ENCODE results near the gene RABGAP1L. TPM values are rescaled to one million over a fixed set of nuclear protein-coding genes. Genes with fewer than 3 reads are reported as not detected.

Gene RABGAP1L
- total RNA-seq, 4 donors from 2014 or later, result 39.9 to 77.4 (median 48.7) TPM

DNA sequence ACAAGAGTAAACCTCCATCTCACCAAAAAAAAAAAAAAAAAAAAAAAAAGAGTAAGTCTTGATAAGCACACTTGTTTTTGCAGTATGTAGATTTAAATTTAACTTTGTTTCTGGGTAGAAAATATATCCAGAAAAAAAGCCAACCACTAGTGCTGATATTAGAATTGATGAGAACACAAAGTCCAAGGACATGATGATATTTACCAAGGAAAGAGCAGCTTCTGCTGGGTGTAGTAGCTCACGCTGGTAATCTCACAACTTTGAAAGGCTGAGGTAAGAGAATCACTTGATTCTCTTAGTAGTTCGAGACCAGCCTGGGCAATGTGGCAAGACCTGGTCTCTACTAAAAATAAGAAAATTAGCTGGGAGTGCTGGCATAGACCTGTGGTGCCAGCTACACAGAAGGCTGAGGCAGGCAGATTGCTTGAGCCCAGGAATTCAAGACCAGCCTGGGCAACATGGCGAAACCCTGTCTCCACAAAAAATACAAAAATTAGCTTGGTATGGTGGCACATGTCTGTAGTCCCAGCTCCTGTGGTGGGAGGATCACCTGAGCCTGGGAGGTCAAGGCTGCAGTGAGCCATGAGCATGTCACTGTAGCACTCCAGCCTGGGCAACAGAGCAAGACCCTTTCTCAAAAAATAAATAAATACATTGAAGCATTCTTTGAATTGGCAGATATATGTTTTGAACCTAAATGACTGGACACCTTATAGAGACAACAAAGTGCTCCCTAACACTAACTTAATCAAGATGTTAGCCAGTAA is 776.8 kb downstream of the RABGAP1L start:
- TF ChIP-seq, protein P1, sequence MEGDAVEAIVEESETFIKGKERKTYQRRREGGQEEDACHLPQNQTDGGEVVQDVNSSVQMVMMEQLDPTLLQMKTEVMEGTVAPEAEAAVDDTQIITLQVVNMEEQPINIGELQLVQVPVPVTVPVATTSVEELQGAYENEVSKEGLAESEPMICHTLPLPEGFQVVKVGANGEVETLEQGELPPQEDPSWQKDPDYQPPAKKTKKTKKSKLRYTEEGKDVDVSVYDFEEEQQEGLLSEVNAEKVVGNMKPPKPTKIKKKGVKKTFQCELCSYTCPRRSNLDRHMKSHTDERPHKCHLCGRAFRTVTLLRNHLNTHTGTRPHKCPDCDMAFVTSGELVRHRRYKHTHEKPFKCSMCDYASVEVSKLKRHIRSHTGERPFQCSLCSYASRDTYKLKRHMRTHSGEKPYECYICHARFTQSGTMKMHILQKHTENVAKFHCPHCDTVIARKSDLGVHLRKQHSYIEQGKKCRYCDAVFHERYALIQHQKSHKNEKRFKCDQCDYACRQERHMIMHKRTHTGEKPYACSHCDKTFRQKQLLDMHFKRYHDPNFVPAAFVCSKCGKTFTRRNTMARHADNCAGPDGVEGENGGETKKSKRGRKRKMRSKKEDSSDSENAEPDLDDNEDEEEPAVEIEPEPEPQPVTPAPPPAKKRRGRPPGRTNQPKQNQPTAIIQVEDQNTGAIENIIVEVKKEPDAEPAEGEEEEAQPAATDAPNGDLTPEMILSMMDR (IDR thresholded peaks at IDR 0.05; ENCODE audit: low read depth), result no peak

DNA sequence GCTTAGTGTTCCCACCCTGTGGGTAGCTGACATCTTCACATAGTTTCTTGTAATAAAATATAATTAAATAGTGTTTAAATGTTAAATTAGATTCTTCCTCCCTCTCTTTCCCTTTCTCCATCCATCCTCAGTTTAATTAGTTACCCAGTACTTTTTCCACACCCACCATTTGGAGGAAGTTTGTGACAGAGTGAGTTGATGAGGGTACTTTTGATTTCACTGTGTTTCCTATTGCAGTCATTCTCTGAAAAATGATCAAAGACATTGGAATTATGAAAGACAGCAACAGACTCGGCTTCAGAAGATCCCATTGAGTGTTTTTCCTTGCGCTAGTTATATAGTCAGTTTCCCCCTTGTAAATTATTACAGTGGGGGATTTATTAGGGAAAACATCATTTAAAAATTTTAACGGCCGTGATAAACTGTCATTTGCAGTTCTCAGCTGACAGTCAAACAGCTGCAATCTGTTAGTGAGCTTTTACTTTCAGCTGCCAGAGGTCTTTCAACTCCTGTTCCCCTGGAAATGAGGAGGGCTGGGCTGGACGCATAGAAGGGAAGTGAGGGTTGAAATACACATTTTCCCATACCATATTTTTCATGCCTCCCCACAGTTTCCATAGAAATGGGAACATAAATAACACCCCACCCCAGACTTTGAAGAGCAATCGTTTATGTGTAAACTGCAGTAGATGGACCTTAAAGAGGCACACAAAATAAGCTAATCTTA is 779.1 kb downstream of the RABGAP1L start:
- TF ChIP-seq, protein P1 (IDR thresholded peaks at IDR 0.05; ENCODE audit: low read depth), result no peak

DNA sequence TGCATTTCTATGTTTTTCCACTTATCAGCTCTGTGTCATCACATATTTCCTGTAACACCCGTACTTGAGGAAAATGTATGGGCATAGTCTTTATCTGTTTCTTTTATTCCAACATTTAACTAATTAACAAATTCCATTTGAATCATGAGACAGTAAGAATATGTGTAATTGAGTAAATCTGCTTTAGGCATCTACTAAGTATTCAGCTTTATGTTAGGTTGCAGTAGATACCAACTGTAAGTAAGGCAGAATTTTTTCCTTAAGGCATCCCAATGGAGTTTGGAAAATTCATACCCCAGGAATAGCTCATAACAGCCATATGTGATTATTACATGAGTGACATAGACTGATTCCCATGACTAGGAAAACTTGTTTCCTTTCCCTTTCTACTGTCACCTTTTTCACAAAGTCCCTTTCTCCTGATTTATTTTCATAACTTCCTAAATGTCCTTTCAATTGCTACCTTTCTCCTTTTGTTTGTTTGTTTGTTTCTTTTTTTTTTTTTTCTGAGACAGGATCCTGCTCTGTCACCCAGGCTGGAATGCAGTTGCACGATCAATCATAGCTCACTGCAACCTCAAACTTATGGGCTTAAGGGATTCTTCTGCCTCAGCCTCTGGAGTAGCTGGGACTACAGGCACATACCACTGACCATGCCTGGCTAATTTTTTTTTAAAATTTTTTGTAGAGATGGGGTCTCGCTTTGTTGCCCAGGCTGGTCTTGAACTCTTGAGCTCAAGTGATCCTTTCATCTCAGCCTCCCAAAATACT is 780.6 kb downstream of the RABGAP1L start:
- TF ChIP-seq, protein P1 (IDR thresholded peaks at IDR 0.05; ENCODE audit: low read depth), result no peak

DNA sequence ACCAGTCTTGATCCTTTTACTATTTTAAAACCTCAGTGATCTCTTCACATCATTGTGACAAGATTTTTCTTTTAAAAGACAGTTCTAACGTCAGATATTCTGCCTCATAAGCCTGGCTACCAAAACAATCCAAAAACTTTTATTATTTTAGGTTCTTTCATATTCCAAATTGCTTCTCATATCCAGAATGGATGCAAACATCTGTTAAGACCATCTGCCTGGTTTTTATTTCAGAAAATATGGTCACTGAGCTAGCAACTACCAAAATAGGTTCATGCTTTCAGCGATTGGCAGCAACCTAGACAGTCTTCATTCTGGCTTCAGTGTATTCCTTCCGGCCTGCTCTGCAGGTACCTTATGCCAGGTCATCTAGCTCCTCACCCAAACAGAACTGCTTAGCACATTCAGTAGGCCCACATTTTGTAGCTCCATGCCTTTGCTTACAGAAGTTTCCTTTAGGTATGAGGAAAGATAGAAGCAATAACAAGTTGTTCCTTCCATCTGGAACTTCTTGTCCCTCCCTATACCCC is 781.4 kb downstream of the RABGAP1L start:
- TF ChIP-seq, protein P1 (IDR thresholded peaks at IDR 0.05; ENCODE audit: low read depth), result no peak

DNA sequence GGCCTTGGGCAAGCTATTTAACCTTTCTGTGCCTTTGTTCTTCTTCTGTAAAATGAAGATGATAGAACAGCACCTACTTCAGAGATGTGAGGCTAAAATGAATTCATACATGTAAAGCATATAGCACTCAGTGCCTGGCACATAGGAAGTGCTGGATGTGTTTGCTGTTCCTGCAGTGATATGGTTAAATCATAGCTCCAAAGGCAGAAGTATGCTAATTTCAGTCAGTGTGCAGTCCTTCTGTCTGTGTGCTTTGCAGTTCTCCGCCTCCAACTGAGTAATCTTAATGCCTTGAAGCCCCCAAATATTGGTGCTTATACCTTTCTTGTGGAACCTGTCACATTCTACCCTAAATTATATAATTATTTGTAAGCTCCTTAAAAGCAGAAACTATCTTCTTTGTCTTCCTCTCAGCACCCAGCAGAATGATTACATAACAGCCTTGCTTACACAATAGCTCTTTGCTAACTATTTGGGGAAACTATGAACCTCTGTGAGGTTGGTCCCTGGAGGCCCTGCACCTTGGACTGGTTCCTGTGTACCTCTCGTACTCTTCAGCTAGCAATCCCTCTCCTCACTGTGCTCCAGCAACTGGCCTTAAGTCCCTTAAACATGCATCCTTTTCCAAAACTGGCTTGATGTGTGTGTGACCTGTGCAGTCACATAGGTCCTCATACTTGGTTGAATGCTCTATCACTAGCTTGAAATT is 783.4 kb downstream of the RABGAP1L start:
- TF ChIP-seq, protein P1 (IDR thresholded peaks at IDR 0.05; ENCODE audit: low read depth), result no peak

DNA sequence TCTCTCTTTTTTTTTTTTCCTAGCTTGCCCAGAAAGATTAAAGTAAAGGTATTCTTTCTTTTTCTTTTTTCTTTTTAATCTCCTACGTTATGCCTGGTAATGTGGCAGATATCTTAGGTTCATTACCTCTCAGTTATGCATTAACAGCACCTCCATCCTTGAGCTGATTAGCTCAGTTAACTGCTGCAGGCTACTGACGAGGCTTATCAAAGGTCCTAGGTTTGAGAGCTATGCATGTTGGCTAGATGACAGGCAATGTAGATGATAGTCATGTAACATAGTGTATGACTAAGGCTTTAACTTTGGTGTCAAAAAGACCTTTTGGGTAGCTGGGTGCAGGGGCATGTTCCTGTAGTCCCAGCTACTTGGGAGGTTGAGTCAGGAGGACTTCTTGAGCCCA is 786.7 kb downstream of the RABGAP1L start:
- TF ChIP-seq, protein P1 (IDR thresholded peaks at IDR 0.05; ENCODE audit: low read depth), result no peak

All from subcutaneous adipose tissue (tissue), 4 donors.